HEK293 (cell line): ENCODE results near the gene PHF21A.

Experiments
- CTCF ChIA-PET: fragments of 350-600 bp; formaldehyde crosslinking; extraction: SDS; loops from one replicate; lab custom pipeline; 2021; ENCODE audit warnings: antibody characterized with exemption; lab: Yijun Ruan, JAX
- POLR2A ChIA-PET: fragments of 300-600 bp; formaldehyde crosslinking; extraction: SDS; loops from one replicate; lab custom pipeline; 2020; ENCODE audit warnings: antibody characterized with exemption, inconsistent platforms; lab: Yijun Ruan, JAX
- H3K27ac ChIP-seq: fragments of 200-500 bp; sonication (Bioruptor generic); 2 replicates; pipeline ENCODE4 v1.5.1; 2014; ENCODE audit warnings: low read depth, low read length, control low read depth, inconsistent platforms; ENCODE audit errors: extremely low read depth
- H3K36me3 ChIP-seq, 2 experiments: fragments of 200-500 bp in 1 of 2; sonication (Bioruptor generic) in 1 of 2; 1 replicate in 1 of 2; 2 replicates in 1 of 2; pipeline ENCODE4 v1.5.1; 2014 to 2017; ENCODE audit warnings: inconsistent platforms in 2 of 2, low read length in 2 of 2; ENCODE audit not compliant: control insufficient read depth in 2 of 2, insufficient read depth in 1 of 2
- H3K4me1 ChIP-seq: fragments of 200-500 bp; sonication (Bioruptor generic); 2 replicates; pipeline ENCODE4 v1.5.1; 2014; ENCODE audit warnings: mild to moderate bottlenecking, low read length, inconsistent platforms; ENCODE audit not compliant: control insufficient read depth, insufficient read depth
- H3K4me3 ChIP-seq: 2 replicates; pipeline ENCODE4 v1.5.1; 2011; ENCODE audit warnings: low read depth, mild to moderate bottlenecking, control low read depth, low read length, moderate library complexity
- H3K9me3 ChIP-seq: fragments of 200-500 bp; sonication (Bioruptor generic); 2 replicates; pipeline ENCODE4 v1.5.1; 2014; ENCODE audit warnings: low read depth, low read length, inconsistent platforms; ENCODE audit not compliant: control insufficient read depth, insufficient read depth
- HOXD13 ChIP-seq: sonication (generic); formaldehyde crosslinking; IDR thresholded peaks from 2 replicates; pipeline ENCODE4 v1.8.0; 2022; ENCODE audit warnings: missing genetic modification reagents, borderline replicate concordance
- KLF16 ChIP-seq: fragments of 450-650 bp; formaldehyde crosslinking; IDR thresholded peaks from 2 replicates; pipeline ENCODE4 v1.5.1; 2017; ENCODE audit warnings: missing biosample characterization, missing genetic modification characterization
- SP2 ChIP-seq: fragments of 450-650 bp; formaldehyde crosslinking; IDR thresholded peaks from 2 replicates; pipeline ENCODE4 v1.5.1; 2016; ENCODE audit warnings: missing biosample characterization, missing genetic modification characterization
- ZBTB11 ChIP-seq: fragments of 450-650 bp; formaldehyde crosslinking; conservative IDR thresholded peaks from 2 replicates; pipeline ENCODE4 v1.5.1; 2016; ENCODE audit warnings: low read depth, missing biosample characterization, missing genetic modification characterization
- ZBTB17 ChIP-seq: fragments of 450-650 bp; formaldehyde crosslinking; IDR thresholded peaks from 2 replicates; pipeline ENCODE4 v1.5.1; 2016; ENCODE audit warnings: missing biosample characterization, missing genetic modification characterization
- ZEB2 ChIP-seq: fragments of 450-650 bp; formaldehyde crosslinking; IDR thresholded peaks from 2 replicates; pipeline ENCODE4 v1.5.1; 2016; ENCODE audit warnings: missing biosample characterization, missing genetic modification characterization
- ZFHX2 ChIP-seq: fragments of 450-650 bp; formaldehyde crosslinking; conservative IDR thresholded peaks from 2 replicates; pipeline ENCODE4 v1.5.1; 2016; ENCODE audit warnings: missing biosample characterization, missing genetic modification characterization
- ZFP3 ChIP-seq: fragments of 450-650 bp; formaldehyde crosslinking; IDR thresholded peaks from 2 replicates; pipeline ENCODE4 v1.5.1; 2016; ENCODE audit warnings: low read depth, missing biosample characterization, missing genetic modification characterization
- ZFP37 ChIP-seq: fragments of 450-650 bp; formaldehyde crosslinking; IDR thresholded peaks from 2 replicates; pipeline ENCODE4 v1.5.1; 2016; ENCODE audit warnings: missing biosample characterization, missing genetic modification characterization
- ZIC2 ChIP-seq: fragments of 450-650 bp; formaldehyde crosslinking; IDR thresholded peaks from 2 replicates; pipeline ENCODE4 v1.5.1; 2016; ENCODE audit warnings: missing biosample characterization, missing genetic modification characterization
- ZNF132 ChIP-seq: fragments of 450-650 bp; formaldehyde crosslinking; IDR thresholded peaks from 2 replicates; pipeline ENCODE4 v1.5.1; 2017; ENCODE audit warnings: missing biosample characterization, missing genetic modification characterization, borderline replicate concordance
- ZNF155 ChIP-seq: fragments of 450-650 bp; formaldehyde crosslinking; IDR thresholded peaks from 2 replicates; pipeline ENCODE4 v1.5.1; 2016; ENCODE audit warnings: missing biosample characterization, missing genetic modification characterization
- ZNF169 ChIP-seq: fragments of 450-650 bp; formaldehyde crosslinking; IDR thresholded peaks from 2 replicates; pipeline ENCODE4 v1.5.1; 2016; ENCODE audit warnings: missing biosample characterization, missing genetic modification characterization
- ZNF2 ChIP-seq: fragments of 450-650 bp; formaldehyde crosslinking; IDR thresholded peaks from 2 replicates; pipeline ENCODE4 v1.5.1; 2016; ENCODE audit warnings: missing biosample characterization, missing genetic modification characterization
- ZNF221 ChIP-seq: fragments of 450-650 bp; formaldehyde crosslinking; IDR thresholded peaks from 2 replicates; pipeline ENCODE4 v1.5.1; 2017; ENCODE audit warnings: missing biosample characterization, missing genetic modification characterization, borderline replicate concordance
- ZNF274 ChIP-seq, 2 experiments: fragments of 200-500 bp in 1 of 2; fragments of 450-650 bp in 1 of 2; sonication (Bioruptor generic) in 1 of 2; formaldehyde crosslinking in 1 of 2; IDR thresholded peaks; 2 replicates each; pipeline versions ENCODE4 v1.5.1 to v1.6.1; 2014 to 2016; ENCODE audit warnings: borderline replicate concordance in 1 of 2, inconsistent platforms in 1 of 2, low read length in 1 of 2, missing biosample characterization in 1 of 2, missing genetic modification characterization in 1 of 2
- ZNF341 ChIP-seq: fragments of 450-650 bp; formaldehyde crosslinking; IDR thresholded peaks from 2 replicates; pipeline ENCODE4; 2016; ENCODE audit warnings: low read depth, missing biosample characterization, missing genetic modification characterization
- ZNF416 ChIP-seq: fragments of 450-650 bp; formaldehyde crosslinking; IDR thresholded peaks from 2 replicates; pipeline ENCODE4 v1.5.1; 2016; ENCODE audit warnings: missing biosample characterization, missing genetic modification characterization
- ZNF549 ChIP-seq: fragments of 450-650 bp; IDR thresholded peaks from 2 replicates; pipeline ENCODE4 v1.5.1; 2018; ENCODE audit warnings: missing biosample characterization, missing genetic modification characterization, mild to moderate bottlenecking, inconsistent platforms, moderate library complexity
- ZNF596 ChIP-seq: fragments of 450-650 bp; IDR thresholded peaks from 2 replicates; pipeline ENCODE4 v1.5.0; 2018; ENCODE audit warnings: missing biosample characterization, mild to moderate bottlenecking, missing genetic modification characterization, moderate library complexity
- ZNF664 ChIP-seq: fragments of 450-650 bp; formaldehyde crosslinking; IDR thresholded peaks from 2 replicates; pipeline ENCODE4 v1.5.1; 2016; ENCODE audit warnings: missing biosample characterization, missing genetic modification characterization
- ZNF670 ChIP-seq: fragments of 450-650 bp; formaldehyde crosslinking; IDR thresholded peaks from 2 replicates; pipeline ENCODE4 v1.5.1; 2016; ENCODE audit warnings: missing biosample characterization, missing genetic modification characterization, low read depth
- ZNF777 ChIP-seq: fragments of 450-650 bp; formaldehyde crosslinking; IDR thresholded peaks from 2 replicates; pipeline ENCODE4 v1.5.1; 2017; ENCODE audit warnings: missing biosample characterization, missing genetic modification characterization, borderline replicate concordance
- TF ChIP-seq, protein P1 (sequence below): fragments of 450-650 bp; formaldehyde crosslinking; IDR thresholded peaks from 2 replicates; pipeline ENCODE4 v1.5.1; 2016; ENCODE audit warnings: missing biosample characterization, missing genetic modification characterization
- TF ChIP-seq, protein P2 (sequence below): fragments of 450-650 bp; formaldehyde crosslinking; optimal IDR thresholded peaks from 2 replicates; pipeline ENCODE3; 2016; ENCODE audit warnings: missing biosample characterization, mild to moderate bottlenecking, missing genetic modification characterization
- TF ChIP-seq, protein P3 (sequence below): fragments of 450-650 bp; formaldehyde crosslinking; IDR thresholded peaks from 2 replicates; pipeline ENCODE4 v1.5.1; 2016; ENCODE audit warnings: missing biosample characterization, missing genetic modification characterization
- TF ChIP-seq, protein P4 (sequence below): fragments of 450-650 bp; formaldehyde crosslinking; IDR thresholded peaks from 2 replicates; pipeline ENCODE4 v1.5.1; 2017; ENCODE audit warnings: missing biosample characterization, missing genetic modification characterization

PHF21A gene

DNA sequence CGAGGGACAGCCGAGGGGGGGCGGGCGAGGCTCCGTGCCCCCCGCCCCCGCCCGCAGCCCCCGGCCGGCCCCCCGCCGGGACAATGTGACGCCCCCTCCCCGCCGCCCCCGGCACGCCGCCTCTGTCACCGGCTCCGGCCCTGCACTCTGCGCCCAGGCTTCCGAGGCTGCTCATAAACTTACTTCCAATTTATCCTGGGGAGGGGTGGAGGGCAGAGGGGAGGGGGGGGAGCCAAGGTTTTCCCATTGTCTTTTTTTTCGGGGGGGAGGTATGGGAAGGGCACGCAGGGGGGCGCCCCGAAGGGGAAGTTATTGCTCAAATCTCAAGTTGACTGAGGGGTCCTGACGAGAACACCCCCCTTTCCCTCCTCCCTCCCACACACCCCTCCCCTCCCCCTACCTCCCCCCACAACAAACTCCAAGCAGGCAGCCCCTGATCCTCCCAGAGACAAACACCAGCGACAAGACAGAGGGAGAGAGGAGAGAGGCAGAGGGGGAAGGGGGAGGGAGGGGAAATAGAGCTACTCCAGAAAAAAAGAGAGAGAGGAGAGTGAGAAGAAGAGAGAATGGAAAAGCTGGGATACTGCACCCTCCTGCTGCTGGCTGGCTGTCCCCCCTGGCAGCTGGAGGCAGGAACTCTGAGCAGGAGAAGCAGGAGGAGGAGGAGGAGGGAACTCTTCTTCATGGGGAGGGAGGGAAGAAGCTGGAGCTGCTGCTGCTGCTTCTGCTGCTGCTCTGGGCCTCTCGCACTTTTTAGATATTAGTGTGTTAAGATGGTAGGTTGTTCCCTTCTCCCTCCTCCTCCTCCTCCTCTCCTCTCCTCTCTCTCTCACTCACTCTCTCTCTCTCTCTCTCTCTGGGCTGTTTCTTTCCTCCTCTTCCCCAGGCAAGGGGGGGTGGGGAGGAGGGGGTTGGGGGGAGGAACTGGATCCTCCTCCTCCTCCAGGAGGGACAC is 631 bp downstream of the PHF21A start:
- peak overlapping the region; percentile 86 for H3K27ac ChIP-seq
- ChIA-PET CTCF (no interaction called here), POLR2A (interaction anchor here (0.6 to 2.2 kb wide), 12 partner anchors 13 to 475 kb away, joined by 3 to 12 read pairs (median 3); partner anchors contain the start of gene PEX16)
- no peaks in the 10 kb centered on the region for H3K9me3 ChIP-seq
- no peaks in the 10 kb centered on the region for H3K36me3 ChIP-seq
- H3K4me3 ChIP-seq, result peak overlapping the region; percentile 84
- peaks cover 2% of the 10 kb centered on the region; the same call in 1 of the 2 replicates for H3K4me1 ChIP-seq
- TF ChIP-seq HOXD13 (CRISPR knock-in tag) (no peak), ZNF274 (IDR thresholded peaks at IDR 0.05; ENCODE audit: low read length) (no peak), ZNF274 (tag by site-specific recombination; IDR thresholded peaks at IDR 0.05; ENCODE audit: borderline replicate concordance) (no peak), SP2 (peak; percentile 61), ZNF132 (tag by site-specific recombination) (no peak), ZNF596 (tag by site-specific recombination) (peak; percentile 94), ZNF155 (tag by site-specific recombination) (no peak), ZBTB11 (tag by site-specific recombination) (no peak), ZNF664 (no peak), ZNF416 (tag by site-specific recombination) (no peak), ZNF549 (no peak), ZEB2 (tag by site-specific recombination) (peak; percentile 55; the same call in 1 of the 2 replicates), ZIC2 (tag by site-specific recombination) (peak; percentile 39; the same call in 1 of the 2 replicates), ZNF169 (tag by site-specific recombination) (peak; percentile 72; the same call in 1 of the 2 replicates), ZNF2 (0 out of 2 replicates have a peak, but pooled peaks have one; percentile 30), KLF16 (tag by site-specific recombination) (no peak), ZNF670 (tag by site-specific recombination) (no peak), ZNF221 (tag by site-specific recombination) (no peak), ZFHX2 (0 out of 2 replicates have a peak, but pooled peaks have one; percentile 19), ZBTB17 (peak; percentile 78), ZNF341 (tag by site-specific recombination) (peak; percentile 98), ZFP37 (tag by site-specific recombination) (no peak), ZNF777 (tag by site-specific recombination) (no peak), ZFP3 (tag by site-specific recombination) (no peak)
- TF ChIP-seq, protein P1, sequence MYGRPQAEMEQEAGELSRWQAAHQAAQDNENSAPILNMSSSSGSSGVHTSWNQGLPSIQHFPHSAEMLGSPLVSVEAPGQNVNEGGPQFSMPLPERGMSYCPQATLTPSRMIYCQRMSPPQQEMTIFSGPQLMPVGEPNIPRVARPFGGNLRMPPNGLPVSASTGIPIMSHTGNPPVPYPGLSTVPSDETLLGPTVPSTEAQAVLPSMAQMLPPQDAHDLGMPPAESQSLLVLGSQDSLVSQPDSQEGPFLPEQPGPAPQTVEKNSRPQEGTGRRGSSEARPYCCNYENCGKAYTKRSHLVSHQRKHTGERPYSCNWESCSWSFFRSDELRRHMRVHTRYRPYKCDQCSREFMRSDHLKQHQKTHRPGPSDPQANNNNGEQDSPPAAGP, result no peak
- TF ChIP-seq, protein P2, sequence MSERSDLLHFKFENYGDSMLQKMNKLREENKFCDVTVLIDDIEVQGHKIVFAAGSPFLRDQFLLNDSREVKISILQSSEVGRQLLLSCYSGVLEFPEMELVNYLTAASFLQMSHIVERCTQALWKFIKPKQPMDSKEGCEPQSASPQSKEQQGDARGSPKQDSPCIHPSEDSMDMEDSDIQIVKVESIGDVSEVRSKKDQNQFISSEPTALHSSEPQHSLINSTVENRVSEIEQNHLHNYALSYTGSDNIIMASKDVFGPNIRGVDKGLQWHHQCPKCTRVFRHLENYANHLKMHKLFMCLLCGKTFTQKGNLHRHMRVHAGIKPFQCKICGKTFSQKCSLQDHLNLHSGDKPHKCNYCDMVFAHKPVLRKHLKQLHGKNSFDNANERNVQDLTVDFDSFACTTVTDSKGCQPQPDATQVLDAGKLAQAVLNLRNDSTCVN (tag by site-specific recombination), result no peak
- TF ChIP-seq, protein P3, sequence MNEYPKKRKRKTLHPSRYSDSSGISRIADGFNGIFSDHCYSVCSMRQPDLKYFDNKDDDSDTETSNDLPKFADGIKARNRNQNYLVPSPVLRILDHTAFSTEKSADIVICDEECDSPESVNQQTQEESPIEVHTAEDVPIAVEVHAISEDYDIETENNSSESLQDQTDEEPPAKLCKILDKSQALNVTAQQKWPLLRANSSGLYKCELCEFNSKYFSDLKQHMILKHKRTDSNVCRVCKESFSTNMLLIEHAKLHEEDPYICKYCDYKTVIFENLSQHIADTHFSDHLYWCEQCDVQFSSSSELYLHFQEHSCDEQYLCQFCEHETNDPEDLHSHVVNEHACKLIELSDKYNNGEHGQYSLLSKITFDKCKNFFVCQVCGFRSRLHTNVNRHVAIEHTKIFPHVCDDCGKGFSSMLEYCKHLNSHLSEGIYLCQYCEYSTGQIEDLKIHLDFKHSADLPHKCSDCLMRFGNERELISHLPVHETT, result no peak
- TF ChIP-seq, protein P4, sequence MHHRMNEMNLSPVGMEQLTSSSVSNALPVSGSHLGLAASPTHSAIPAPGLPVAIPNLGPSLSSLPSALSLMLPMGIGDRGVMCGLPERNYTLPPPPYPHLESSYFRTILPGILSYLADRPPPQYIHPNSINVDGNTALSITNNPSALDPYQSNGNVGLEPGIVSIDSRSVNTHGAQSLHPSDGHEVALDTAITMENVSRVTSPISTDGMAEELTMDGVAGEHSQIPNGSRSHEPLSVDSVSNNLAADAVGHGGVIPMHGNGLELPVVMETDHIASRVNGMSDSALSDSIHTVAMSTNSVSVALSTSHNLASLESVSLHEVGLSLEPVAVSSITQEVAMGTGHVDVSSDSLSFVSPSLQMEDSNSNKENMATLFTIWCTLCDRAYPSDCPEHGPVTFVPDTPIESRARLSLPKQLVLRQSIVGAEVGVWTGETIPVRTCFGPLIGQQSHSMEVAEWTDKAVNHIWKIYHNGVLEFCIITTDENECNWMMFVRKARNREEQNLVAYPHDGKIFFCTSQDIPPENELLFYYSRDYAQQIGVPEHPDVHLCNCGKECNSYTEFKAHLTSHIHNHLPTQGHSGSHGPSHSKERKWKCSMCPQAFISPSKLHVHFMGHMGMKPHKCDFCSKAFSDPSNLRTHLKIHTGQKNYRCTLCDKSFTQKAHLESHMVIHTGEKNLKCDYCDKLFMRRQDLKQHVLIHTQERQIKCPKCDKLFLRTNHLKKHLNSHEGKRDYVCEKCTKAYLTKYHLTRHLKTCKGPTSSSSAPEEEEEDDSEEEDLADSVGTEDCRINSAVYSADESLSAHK (tag by site-specific recombination), result peak; percentile 94
